Stimulated activated CD4-positive, alpha-beta T cell treated with anti-CD3 and anti-CD28 coated beads, Interleukin-4, amount 100 ng/mL, for 24 hours (primary cell): ENCODE measurements around the gene DOCK1.

Source experiments
- DNase-seq: peaks from one replicate; pipeline ENCODE4 v3.0.0-alpha.2; 2020

Gene DOCK1

DNA sequence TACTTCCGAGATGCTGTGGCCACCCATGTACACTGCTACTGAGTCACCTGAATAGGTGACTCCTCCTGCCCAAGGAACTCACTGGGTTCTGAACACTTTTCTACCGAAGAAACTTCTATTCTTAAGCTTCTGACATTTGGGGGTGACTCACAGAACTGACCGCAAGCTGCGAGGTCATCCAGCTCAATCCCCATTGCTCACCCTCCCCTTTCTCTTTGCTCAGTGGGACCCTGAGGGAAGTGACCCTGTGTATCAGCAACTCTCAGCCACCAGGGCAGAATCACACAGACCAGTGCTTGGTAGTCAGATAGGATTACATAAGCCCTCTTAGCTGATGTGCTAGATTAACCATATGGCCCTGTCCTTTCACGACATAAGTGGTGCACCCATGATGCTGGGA lies 244.9 kb downstream of the DOCK1 start:
- no peak for DNase-seq

DNA sequence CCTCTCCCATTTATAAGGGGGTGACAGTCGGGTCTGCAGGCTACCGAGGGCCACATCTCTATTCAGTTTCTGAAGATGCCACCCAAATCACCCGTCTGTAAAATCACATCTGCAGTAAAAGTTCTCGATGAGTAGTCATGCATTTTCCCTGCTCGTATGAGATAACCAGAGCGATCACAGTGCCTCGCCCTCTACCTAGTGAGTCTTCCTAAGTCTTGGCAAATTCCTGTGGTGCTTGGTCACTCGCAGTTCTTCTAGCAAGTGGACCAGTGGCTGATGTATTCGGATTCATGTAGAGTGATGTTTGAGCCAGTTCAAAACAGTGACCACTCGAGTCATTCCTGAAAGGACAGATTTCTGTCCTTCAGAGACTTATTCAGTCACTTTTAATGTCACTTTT lies 246.3 kb downstream of the DOCK1 start:
- no peak for DNase-seq

- DNase-seq = no peak
Observed at GRCh38 chr10:127151981-127152699, 246.9 kb downstream of the DOCK1 start.

- no peak for DNase-seq
Observed at GRCh38 chr10:127153181-127153580, 248.0 kb downstream of the DOCK1 start.

DNA sequence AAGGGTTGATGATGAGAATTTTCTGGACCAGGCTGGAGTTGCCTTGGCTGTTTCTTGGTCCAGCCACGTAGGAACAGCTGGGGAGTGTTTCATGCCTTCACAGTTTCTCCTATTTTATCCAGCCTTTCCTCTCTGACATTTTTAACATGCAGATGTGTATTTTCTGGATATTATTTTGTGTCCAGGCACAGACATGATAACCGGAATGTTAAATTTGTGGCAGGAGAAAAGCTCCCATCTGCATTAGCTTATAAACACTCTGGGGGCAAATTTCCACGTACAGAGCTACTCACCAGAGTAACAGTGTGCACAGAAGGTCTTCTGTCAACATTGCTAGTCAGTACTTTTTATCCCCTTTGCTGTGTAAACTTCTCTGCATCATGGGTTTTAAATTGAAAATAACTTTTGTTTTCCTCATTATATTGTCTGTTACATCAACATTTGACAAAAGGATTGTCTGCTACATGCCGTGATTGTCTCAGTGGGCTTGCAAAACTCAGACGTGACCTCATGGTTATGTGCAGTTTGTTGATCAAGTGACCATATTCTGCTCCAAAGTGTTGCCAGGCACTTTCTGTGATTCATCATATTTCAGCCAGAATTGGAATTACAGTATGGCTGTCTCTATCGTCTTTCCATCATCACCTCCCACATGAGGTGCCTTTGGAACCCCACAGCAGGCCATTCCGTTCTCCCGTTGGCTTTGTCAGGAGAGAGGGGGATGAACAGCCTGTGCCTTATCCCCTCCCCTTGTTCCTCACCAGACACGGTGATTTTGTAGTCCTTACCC lies 249.8 kb downstream of the DOCK1 start:
- no peak for DNase-seq

- no peak for DNase-seq
Observed at GRCh38 chr10:127157089-127157488, 251.9 kb downstream of the DOCK1 start.

- DNase-seq = no peak
Observed at GRCh38 chr10:127157506-127158200, 252.4 kb downstream of the DOCK1 start.

DNA sequence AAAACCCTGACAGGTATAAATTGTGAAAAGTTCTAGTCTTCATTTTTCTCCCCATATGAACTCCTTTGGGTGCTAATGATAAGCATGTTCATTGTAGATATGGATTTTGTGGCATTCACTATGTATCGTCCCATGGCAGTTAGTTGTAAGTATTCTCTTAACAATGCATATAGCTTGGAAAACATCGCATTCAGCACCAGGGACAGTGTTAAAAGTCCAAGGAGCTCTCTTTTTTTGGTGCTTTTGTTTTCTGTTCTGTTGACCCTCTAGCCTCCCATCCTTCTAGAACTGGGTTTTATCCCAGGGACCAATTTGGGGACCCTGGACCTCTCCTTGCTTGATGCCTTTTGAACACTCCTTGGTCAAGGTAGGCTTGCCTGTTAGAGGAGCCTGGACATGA lies 253.4 kb downstream of the DOCK1 start:
- DNase-seq = no peak

- DNase-seq = no peak
Observed at GRCh38 chr10:127159648-127160245, 254.5 kb downstream of the DOCK1 start.

DNA sequence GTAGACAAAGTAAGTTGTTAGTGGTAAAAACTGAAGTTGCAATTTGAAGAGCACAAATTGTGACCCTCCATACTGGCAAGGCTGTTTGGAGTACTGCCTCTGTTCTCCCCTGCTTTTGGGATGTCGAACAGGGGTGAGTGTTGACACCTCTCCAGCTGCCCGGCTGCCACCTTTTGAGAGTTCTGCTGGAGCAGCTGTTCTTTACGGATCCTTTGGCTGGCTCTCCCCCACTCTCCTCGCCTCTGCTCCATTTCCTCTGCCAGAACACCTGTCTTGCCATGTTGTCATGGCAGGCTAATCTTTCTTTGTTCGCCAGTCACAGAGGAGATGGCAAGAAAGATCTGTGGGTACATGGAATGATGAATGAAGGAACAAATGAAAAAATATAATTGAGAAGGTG lies 256.3 kb downstream of the DOCK1 start:
- DNase-seq = no peak

GRCh38 chr10:127162841-127163240 lies 257.6 kb downstream of the DOCK1 start:
- DNase-seq = no peak

DNA sequence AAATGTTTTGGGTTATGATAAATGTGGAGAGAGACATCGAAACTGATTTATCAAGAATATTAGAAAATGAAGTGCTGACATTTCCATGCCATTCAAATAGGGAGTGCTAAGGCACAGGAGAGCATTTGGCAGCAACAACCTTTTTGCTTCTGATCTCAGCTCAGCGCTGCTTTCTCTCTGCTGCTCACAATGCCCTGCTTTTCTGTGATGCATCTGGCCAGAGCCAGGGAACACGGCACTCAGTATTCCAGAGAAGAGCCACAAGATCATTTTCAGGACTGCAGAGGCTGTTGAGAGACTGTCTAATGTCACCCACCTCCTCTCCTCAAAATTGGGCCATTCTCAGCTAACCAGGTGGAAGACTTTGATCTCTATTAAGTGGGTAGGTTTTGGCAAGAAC lies 263.0 kb downstream of the DOCK1 start:
- DNase-seq = no peak

GRCh38 chr10:127174866-127175265 lies 269.6 kb downstream of the DOCK1 start:
- DNase-seq = no peak

GRCh38 chr10:127175357-127176110 lies 270.3 kb downstream of the DOCK1 start:
- DNase-seq = no peak

DNA sequence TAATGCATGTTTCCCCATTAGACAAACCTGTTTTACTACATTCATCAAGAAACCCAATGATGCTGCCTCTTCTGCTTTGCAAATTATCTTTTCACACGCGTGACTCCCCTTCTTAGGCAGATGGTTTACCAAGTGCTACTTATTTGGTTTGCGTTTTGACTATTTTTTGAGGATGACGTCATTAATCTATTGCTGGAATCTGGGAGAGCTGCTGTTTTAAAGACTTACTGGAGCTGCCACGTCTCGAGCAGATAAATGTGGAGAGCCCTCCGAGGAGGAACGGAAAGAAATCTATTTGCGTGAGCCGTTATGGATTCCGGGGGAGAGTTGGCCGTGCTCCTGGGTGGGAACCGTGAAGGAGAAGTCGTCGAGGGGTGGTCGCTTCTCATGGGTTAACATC lies 271.4 kb downstream of the DOCK1 start:
- DNase-seq = no peak

DNA sequence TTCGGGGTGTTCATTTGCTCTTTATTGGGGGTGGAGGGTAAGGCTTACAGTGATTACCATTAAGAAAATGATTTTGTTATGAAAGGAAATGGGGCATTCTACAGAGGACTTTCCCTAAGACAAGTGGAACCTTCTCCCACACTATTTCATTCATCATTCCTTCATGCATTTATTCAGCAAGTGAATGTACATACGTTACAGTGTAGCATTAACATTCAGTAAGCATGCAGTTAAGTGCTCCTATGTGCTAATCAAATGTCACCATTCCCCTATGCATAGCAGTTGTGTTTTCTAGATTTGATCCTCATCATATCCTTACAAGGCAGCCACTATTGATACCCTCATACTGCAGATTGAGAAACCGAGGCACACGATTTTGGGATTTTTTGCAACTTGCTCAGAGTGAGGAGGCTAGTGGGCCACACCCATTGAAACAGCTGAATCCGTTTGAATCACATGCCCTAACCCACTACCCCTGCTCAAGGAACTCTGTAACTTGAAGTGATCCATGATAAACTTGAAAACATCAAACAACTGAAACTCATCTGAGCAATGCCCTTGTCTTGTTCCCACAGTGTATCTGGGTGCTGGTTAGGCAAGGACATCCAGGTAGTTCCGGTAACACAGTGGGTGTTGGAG lies 274.5 kb downstream of the DOCK1 start:
- DNase-seq = no peak

GRCh38 chr10:127182161-127182560 lies 276.9 kb downstream of the DOCK1 start:
- no peak for DNase-seq

DNA sequence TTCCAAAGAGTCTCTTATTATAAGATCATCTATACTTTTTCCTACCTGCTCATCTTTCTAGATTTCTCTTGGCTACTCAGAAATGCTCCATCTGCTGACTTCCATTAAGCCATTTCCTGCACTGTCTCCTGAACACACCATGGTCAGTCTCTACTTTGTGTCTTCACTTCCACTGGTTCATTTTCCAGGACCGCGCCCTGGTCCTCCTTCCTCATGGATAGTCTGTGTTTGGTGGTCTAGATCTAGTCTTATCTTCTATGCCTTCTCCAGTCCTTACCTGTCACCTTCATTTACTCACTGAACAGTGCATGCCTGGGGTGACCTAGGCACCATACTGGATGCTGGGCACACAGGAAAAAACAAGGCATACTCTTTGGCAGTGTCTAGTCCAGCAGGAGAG lies 279.4 kb downstream of the DOCK1 start:
- DNase-seq = no peak

GRCh38 chr10:127186813-127187212 lies 281.6 kb downstream of the DOCK1 start:
- DNase-seq = no peak

GRCh38 chr10:127189226-127189625 lies 284.0 kb downstream of the DOCK1 start:
- no peak for DNase-seq

DNA sequence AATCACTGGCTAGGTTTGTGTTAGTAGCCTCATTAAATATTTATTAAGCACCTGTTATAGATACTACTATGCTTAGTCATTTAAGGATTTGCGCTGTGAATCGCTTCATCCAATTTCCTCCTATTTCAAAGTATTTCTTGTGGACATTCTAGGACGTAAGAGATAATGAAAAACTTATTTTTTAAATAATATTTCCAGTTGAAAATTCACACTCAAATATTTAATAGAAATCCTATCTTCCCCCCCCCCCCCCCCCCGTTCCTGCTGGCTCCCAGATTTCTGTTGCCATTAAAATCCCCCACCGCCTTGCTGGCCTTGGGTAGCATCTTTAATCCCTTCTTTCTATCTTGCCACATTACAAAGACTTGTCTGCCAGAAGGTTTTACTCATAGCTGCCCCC lies 285.2 kb downstream of the DOCK1 start:
- DNase-seq = no peak

DNA sequence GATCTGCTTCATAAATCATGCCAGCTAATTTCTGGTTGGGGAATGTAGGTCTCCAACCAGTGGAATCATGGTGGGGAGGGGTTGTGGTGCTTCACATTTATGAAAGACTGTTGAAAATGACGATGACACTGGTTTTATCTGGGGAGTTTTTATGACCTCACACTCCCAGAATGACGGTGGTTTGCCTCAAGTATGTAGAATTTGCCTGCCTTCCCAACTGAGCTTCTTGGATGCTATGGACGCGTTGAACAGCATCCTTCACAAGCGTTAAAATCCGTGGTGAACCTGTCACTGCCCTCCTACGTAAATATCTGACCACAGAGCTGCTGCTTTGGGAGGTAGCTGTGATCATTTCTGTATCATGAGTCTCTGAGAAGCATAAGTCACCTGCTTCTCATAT lies 287.9 kb downstream of the DOCK1 start:
- DNase-seq = no peak
